Cardiac muscle cell (in vitro differentiated cells and primary cell): ENCODE results near the gene CENPM. TPM values are rescaled to one million over a fixed set of nuclear protein-coding genes. Genes with fewer than 3 reads are reported as not detected.
A peak's percentile ranks its signal among the peaks of the same experiment; 100 is the strongest.

Experiments used
- DNase-seq, 2 donors: peaks; one replicate each; pipeline versions ENCODE4 v3.0.0 to v3.0.0-alpha.2; 2010 to 2017; ENCODE audit warnings: low read depth in 1 of 2, low spot score in 1 of 2
- H3K27ac ChIP-seq: fragments of 200-600 bp; sonication (generic); 2 replicates; pipeline ENCODE4 v1.5.1; 2016
- H3K27me3 ChIP-seq: fragments of 200-600 bp; sonication (generic); 2 replicates; pipeline ENCODE4 v1.6.0; 2016; ENCODE audit warnings: control low read depth
- H3K36me3 ChIP-seq: fragments of 200-600 bp; sonication (generic); 2 replicates; pipeline ENCODE4 v1.5.1; 2016; ENCODE audit warnings: control low read depth
- H3K4me1 ChIP-seq: fragments of 200-600 bp; sonication (generic); 2 replicates; pipeline ENCODE4 v1.8.1; 2017; ENCODE audit warnings: low read depth, mild to moderate bottlenecking, mixed run types
- H3K4me3 ChIP-seq: fragments of 200-600 bp; sonication (generic); 2 replicates; pipeline ENCODE4 v1.5.1; 2016; ENCODE audit warnings: mild to moderate bottlenecking
- H3K9me3 ChIP-seq: fragments of 200-600 bp; sonication (generic); 2 replicates; pipeline ENCODE4 v1.5.1; 2017; ENCODE audit warnings: low read depth, mild to moderate bottlenecking, control low read depth
- polyA plus RNA-seq: library from polyadenylated mRNA; unstranded; fragments of >200 nt; fragmentation: Nextera tagmentation; extraction: Ambion mirVana; gene quantifications from 2 replicates; pipeline ENCODE4 v1.2.1, GENCODE V29; 2016
- total RNA-seq: library from RNA; depleted of rRNA; stranded (reverse); fragments of >200 nt; gene quantifications from 2 replicates; pipeline ENCODE4 v1.2.3, GENCODE V29; 2016
- TF ChIP-seq, protein P1 (sequence below): IDR thresholded peaks from 2 replicates; pipeline ENCODE4 v1.5.1; 2012; ENCODE audit warnings: low read depth, mild to moderate bottlenecking, low read length

Gene CENPM
- total and polyA plus RNA-seq, 2 experiments from 2014 or later: 25.8 to 26.7 TPM

DNA sequence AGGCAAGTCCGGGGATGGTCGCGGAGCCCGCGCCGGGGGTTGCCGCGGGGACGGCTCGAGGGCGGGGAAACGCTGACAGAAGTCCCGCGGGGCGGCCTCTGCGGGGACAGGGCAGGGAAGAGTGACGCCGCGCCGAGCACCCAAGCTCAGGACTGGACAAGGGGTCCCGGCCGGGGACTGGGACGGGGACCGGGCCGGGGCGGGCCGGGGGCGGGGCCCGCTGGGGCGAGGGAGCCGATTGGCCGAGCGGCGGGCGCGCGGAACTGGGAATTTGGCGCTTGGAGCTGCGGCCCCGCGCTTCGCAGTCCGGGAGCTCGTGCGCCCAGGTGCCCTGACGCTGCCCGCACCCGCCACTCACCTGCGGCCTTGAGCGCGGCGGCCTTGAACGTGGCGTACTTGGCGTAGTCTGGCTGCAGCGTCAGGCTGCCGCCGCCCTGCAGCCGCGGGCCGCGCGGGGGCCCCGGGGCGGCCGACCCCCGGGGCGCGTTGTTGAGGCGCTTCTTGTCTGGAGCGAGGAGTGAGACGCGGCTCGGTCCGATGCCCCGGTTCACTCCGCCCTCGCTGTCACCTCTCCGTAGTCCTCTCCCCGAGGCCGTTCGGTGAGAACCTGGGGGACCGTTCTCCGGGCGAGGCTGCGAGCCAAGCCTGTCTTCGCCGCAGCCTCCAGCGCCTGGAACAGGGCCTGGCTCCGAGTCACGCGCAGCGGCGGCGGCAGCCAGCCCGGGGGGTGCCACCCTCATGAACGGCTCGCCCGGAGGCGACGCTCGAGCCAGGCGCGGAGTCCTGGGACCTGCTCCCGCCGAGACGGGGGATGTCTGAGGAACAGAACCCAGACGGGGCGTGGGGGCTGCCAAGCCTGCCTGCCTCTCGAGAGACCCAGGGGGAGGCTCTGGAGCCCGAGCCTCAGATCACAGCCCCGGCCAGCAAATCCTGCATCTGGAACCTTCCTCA lies 36.6 kb downstream of the CENPM start:
- peaks cover 4% of the 10 kb centered on the region for H3K4me1 ChIP-seq
- peaks cover 14% of the 10 kb centered on the region for H3K36me3 ChIP-seq
- no peaks in the 10 kb centered on the region for H3K9me3 ChIP-seq
- no peak overlapping the region for H3K27ac ChIP-seq
- peak; percentile 33 to 60 for DNase-seq
- TF ChIP-seq, protein P1, sequence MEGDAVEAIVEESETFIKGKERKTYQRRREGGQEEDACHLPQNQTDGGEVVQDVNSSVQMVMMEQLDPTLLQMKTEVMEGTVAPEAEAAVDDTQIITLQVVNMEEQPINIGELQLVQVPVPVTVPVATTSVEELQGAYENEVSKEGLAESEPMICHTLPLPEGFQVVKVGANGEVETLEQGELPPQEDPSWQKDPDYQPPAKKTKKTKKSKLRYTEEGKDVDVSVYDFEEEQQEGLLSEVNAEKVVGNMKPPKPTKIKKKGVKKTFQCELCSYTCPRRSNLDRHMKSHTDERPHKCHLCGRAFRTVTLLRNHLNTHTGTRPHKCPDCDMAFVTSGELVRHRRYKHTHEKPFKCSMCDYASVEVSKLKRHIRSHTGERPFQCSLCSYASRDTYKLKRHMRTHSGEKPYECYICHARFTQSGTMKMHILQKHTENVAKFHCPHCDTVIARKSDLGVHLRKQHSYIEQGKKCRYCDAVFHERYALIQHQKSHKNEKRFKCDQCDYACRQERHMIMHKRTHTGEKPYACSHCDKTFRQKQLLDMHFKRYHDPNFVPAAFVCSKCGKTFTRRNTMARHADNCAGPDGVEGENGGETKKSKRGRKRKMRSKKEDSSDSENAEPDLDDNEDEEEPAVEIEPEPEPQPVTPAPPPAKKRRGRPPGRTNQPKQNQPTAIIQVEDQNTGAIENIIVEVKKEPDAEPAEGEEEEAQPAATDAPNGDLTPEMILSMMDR: no peak
- H3K27me3 ChIP-seq: peaks cover 69% of the 10 kb centered on the region
- H3K4me3 ChIP-seq: peak overlapping the region; percentile 20

DNA sequence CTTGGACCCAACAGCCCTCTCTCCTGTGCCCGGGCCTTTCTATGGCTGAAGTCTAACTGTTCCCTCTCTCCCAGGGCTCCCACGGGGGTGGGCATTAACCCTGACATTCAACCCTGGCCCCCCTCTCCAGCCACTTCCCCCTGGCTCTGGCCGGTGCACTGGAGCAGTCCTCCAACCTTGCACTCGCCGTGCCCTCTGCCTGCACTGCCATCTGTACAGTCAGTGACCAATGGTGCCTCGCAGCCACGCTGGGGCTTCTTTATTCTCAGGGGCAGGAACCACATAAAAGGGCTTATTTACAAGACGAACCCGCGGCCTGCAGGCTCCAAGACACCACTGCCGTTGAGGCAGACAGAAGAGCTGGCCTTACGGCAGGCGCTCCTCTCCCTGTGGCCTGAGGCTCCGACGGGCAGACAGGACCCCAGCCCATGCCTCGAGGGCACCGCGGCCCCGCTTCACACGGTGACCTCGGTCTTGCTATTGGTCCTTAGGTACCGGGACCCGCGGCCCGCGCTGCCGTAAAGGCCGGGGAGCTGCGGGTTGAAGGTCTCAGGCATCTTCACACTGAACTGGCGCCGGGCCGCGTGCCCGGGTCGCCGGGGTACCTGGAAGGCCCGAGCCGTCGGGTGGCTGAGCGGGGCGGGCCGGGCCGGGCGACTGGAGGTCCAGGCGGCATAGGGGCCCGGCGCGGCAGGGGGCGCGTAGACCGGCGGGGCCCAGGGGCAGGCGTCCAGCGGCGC lies 37.5 kb downstream of the CENPM start:
- Histone ChIP-seq H3K4me3 (peak overlapping the region; percentile 20), H3K27ac (no peak overlapping the region), H3K27me3 (peaks cover 61% of the 10 kb centered on the region), H3K9me3 (no peaks in the 10 kb centered on the region), H3K4me1 (peaks cover 4% of the 10 kb centered on the region), H3K36me3 (peaks cover 22% of the 10 kb centered on the region)
- DNase-seq: no peak
- TF ChIP-seq, protein P1: no peak

DNA sequence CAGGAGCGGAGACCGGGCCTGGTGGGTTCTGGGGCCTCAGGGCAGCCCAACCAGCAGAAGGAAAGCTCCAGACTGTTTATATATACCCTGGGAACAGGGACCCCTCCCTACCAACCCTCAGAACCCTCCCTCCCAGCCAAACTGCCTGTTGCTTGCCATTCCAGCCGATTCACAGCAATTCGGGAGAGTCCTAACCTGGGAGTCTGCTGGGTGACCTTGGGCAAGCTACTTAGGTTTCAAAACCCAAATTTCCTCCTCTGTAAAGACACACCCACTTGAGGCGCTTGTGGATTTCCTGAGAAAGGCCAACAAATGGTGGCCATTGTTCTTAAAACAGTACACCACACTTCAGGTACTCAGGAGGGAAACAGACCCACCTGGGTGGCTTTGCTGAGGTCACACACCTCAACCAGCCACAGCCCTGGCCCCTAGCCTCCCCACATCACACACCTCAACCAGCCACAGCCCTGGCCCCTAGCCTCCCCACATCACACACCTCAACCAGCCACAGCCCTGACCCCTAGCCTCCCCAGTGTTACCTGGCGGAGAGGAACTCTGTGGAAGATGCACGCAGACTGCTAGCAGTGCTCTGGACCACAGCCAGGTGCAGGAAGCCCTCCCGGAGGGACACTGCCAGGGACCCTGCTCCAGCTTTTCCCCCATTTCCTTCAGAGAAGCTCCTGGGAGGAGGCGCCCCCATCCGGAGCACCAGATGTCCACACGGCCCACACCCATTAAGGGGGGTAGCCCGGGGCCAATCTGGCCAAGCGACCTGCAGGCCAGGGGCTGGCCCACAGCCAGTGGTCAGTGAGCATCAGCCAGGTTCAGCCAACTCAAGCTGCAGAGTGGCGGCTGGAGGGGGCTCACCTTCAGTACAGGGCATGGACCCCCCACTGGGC lies 38.3 kb downstream of the CENPM start:
- TF ChIP-seq, protein P1: no peak
- Histone ChIP-seq H3K9me3 (no peaks in the 10 kb centered on the region), H3K27me3 (peaks cover 53% of the 10 kb centered on the region), H3K4me3 (no peak overlapping the region), H3K36me3 (peaks cover 31% of the 10 kb centered on the region), H3K4me1 (peaks cover 4% of the 10 kb centered on the region), H3K27ac (no peak overlapping the region)
- DNase-seq: no peak

DNA sequence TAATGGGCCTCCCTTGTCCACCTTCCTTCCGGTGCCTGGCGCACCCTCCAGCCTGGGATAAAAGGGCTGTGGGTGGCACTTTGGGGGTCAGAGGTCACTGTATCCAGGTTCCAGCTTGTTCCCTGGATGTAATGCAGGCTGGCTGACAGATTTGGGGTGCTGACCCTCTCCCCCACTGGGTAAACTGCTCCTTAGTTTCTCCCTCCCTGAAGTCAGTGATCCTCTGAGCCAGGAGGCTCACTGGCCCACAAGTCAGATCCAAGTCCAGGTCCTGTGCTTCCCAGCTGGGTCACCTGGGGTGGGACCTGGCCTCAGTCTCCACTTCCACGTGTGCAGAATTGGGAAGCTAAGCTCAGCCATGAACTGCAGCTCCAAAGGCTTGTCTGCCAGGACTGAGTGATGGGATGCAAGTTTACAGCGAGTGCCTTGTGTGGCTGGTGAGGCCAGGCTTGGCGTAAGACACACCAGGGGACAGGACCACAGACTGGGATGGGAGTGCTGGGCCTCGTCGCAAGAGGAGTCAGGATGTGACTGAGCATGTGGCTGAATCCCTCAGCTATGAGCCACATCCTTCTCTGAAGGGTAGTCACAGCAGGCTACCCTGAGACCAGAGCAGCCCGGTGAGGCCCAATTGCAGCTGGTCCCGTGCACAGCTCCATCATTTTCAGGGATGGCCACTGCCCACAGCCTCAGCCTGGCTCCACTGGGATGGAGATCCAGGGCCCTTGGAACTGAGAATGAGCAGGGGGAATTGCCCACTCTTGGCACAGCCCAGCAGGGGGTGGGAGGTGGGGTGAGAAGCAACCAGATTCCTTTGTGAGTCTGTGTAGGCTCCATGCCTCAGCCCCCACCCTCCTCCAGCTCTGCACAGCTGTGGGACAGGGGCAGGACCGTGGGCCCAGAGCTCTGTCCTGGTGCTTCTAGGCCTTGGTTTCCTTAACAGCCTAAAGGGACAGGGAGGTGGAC lies 39.2 kb downstream of the CENPM start:
- TF ChIP-seq, protein P1: no peak
- Histone ChIP-seq H3K9me3 (no peaks in the 10 kb centered on the region), H3K27ac (no peak overlapping the region), H3K27me3 (peaks cover 43% of the 10 kb centered on the region), H3K4me3 (no peak overlapping the region), H3K4me1 (peaks cover 4% of the 10 kb centered on the region), H3K36me3 (peaks cover 38% of the 10 kb centered on the region)
- DNase-seq: no peak
